B cell (primary cell): ENCODE data around the gene ST13. TPM values are rescaled to one million over a fixed set of nuclear protein-coding genes. Genes with fewer than 3 reads are reported as not detected.

Experiments
- ATAC-seq: fragments of 200-7000 bp; cut with Tn5 transposase; one replicate; pipeline ENCODE4 v1.10.0; 2021; ENCODE audit warnings: low read depth, mild to moderate bottlenecking, moderate number of reproducible peaks, moderate library complexity
- CTCF ChIA-PET: fragments of 350-600 bp; sonication (Branson Sonifier 250); formaldehyde crosslinking; loops from one replicate; lab custom pipeline; 2021; ENCODE audit warnings: antibody characterized with exemption, inconsistent platforms; lab: Charles Lee
- POLR2A ChIA-PET: fragments of 350-600 bp; sonication (Branson Sonifier 250); formaldehyde crosslinking; loops from one replicate; lab custom pipeline; 2021; ENCODE audit warnings: antibody characterized with exemption; lab: Charles Lee
- DNase-seq: peaks from one replicate; pipeline ENCODE4 v3.0.0; 2013
- H2AFZ ChIP-seq: 2 replicates; pipeline ENCODE4 v1.6.1; 2012; ENCODE audit warnings: mild to moderate bottlenecking, low read depth, low read length; ENCODE audit not compliant: insufficient read depth, poor library complexity, severe bottlenecking
- H3K27ac ChIP-seq, 2 donors: 1 replicate in 1 of 2; 2 replicates in 1 of 2; pipeline ENCODE4 v1.5.1; 2012 to 2013; ENCODE audit warnings: low read length in 2 of 2, mild to moderate bottlenecking in 2 of 2, moderate library complexity in 1 of 2
- H3K27me3 ChIP-seq, 4 experiments: fragments of 200-600 bp in 1 of 4; sonication (generic) in 1 of 4; replicated peaks in 1 of 4; 1 replicate in 2 of 4; 2 replicates in 2 of 4; pipeline versions ENCODE4 v1.6.1 to v1.7.0; 2013 to 2016; ENCODE audit warnings: low read length in 3 of 4, mild to moderate bottlenecking in 2 of 4, mixed read lengths in 1 of 4, moderate library complexity in 1 of 4; ENCODE audit not compliant: insufficient read depth in 4 of 4, control insufficient read depth in 3 of 4; ENCODE audit errors: control extremely low read depth in 1 of 4
- H3K36me3 ChIP-seq, 2 experiments: replicated peaks in 1 of 2; 1 replicate in 1 of 2; 2 replicates in 1 of 2; pipeline versions ENCODE4 v1.6.1 to v1.7.1; 2013; ENCODE audit warnings: low read length in 1 of 2; ENCODE audit not compliant: insufficient read depth in 2 of 2, control insufficient read depth in 1 of 2; ENCODE audit errors: control extremely low read depth in 1 of 2, extremely low read depth in 1 of 2
- H3K4me1 ChIP-seq, 2 donors: fragments of 200-600 bp in 1 of 2; sonication (generic) in 1 of 2; 1 replicate in 1 of 2; 2 replicates in 1 of 2; pipeline versions ENCODE4 v1.5.1 to v1.6.1; 2013 to 2017; ENCODE audit warnings: low read length in 2 of 2; ENCODE audit not compliant: control insufficient read depth in 2 of 2, insufficient read depth in 2 of 2
- H3K4me2 ChIP-seq: replicated peaks from 2 replicates; pipeline ENCODE3; 2012; ENCODE audit warnings: mild to moderate bottlenecking, low read depth, low read length; ENCODE audit not compliant: poor library complexity, severe bottlenecking
- H3K4me3 ChIP-seq, 5 experiments: fragments of 200-600 bp in 1 of 5; sonication (generic) in 1 of 5; 1 replicate in 3 of 5; 2 replicates in 2 of 5; pipeline versions ENCODE4 v1.5.1 to v1.7.0; 2011 to 2016; ENCODE audit warnings: low read length in 4 of 5, mild to moderate bottlenecking in 4 of 5, low read depth in 2 of 5, control low read depth in 1 of 5, moderate library complexity in 1 of 5; ENCODE audit not compliant: insufficient read depth in 1 of 5; ENCODE audit errors: control extremely low read depth in 1 of 5, extremely low read depth in 1 of 5
- H3K79me2 ChIP-seq: fragments of 200-600 bp; sonication (generic); one replicate; pipeline ENCODE4 v1.6.0; 2016; ENCODE audit warnings: low read length; ENCODE audit not compliant: control insufficient read depth, insufficient read depth
- H3K9ac ChIP-seq: fragments of 200-600 bp; sonication (generic); 2 replicates; pipeline ENCODE4 v1.6.1; 2017; ENCODE audit warnings: mild to moderate bottlenecking, low read length, moderate library complexity
- H3K9me3 ChIP-seq, 3 donors: one replicate each; pipeline versions ENCODE4 v1.6.1 to v1.7.1; 2013; ENCODE audit warnings: low read length in 2 of 3; ENCODE audit not compliant: control insufficient read depth in 2 of 3, insufficient read depth in 1 of 3; ENCODE audit errors: control extremely low read depth in 1 of 3
- H4K20me1 ChIP-seq: 2 replicates; pipeline ENCODE4 v1.6.0; 2012; ENCODE audit warnings: mild to moderate bottlenecking, low read length; ENCODE audit not compliant: insufficient read depth, control insufficient read depth, poor library complexity, severe bottlenecking
- H3K27ac Mint-ChIP-seq: one replicate; pipeline ENCODE4 v1.8.0; 2021; ENCODE audit warnings: mixed read lengths
- H3K27me3 Mint-ChIP-seq: one replicate; pipeline ENCODE4 v1.8.0; 2021; ENCODE audit warnings: mixed read lengths
- H3K4me1 Mint-ChIP-seq: one replicate; pipeline ENCODE4 v1.8.0; 2021; ENCODE audit warnings: mixed read lengths
- H3K4me3 Mint-ChIP-seq: one replicate; pipeline ENCODE4 v1.8.0; 2021; ENCODE audit warnings: mixed read lengths
- H3K9me3 Mint-ChIP-seq: one replicate; pipeline ENCODE4 v1.8.0; 2022; ENCODE audit warnings: mixed read lengths; ENCODE audit not compliant: insufficient read depth
- CTCF ChIP-seq: fragments of 200-600 bp; IDR thresholded peaks from one replicate; pipeline ENCODE4 v1.8.0; 2022; ENCODE audit warnings: antibody characterized with exemption, mild to moderate bottlenecking
- EZH2 ChIP-seq: IDR thresholded peaks from 2 replicates; pipeline ENCODE4 v1.6.1; 2012; ENCODE audit warnings: borderline replicate concordance, low read depth, mild to moderate bottlenecking, moderate library complexity, low read length; ENCODE audit not compliant: insufficient read depth, poor library complexity, severe bottlenecking
- WGBS: methylation state at CpG from one replicate; pipeline ENCODE4 v1.1.5; 2013; ENCODE audit warnings: missing lambda C conversion rate; ENCODE audit not compliant: insufficient coverage; 5-methylcytosine and 5-hydroxymethylcytosine counted together
- intact Hi-C: fragments of 100-400 bp; cut with micrococcal nuclease; formaldehyde crosslinking; loops from one replicate; pipeline ENCODE4 v1.10.0; 2022
- polyA plus RNA-seq: library from polyadenylated mRNA; depleted of rRNA; stranded (reverse); fragments of >200 nt; gene quantifications from 2 replicates; pipeline ENCODE4 v1.2.3, GENCODE V29; 2012
- total RNA-seq, 2 donors: library from RNA; stranded (reverse); fragments of 120-200 nt in 1 of 2; gene quantifications; 1 replicate in 1 of 2; 2 replicates in 1 of 2; pipeline versions ENCODE4 v1.2.3 to v1.2.4, GENCODE V29; 2013 to 2022

ST13 gene
- total and polyA plus RNA-seq, 2 donors (not counting 1 experiment from before 2014, with no cell fraction given) = 44.6 to 187 TPM

- Histone ChIP-seq H4K20me1 (peaks cover 16% of the 10 kb centered on the region), H3K27ac (no peak overlapping the region), H3K4me2 (no peak overlapping the region), H3K36me3 (peaks cover 0 to 13% of the 10 kb centered on the region in 2 experiments), H3K4me1 (peaks cover 16 to 23% of the 10 kb centered on the region in 2 donors), H3K27me3 (no peaks in the 10 kb centered on the region), H3K4me3 (no peak overlapping the region), H3K79me2 (peaks cover 88% of the 10 kb centered on the region), H3K9ac (no peak overlapping the region), H2AFZ (no peak overlapping the region), H3K9me3 (no peaks in the 10 kb centered on the region)
- no peak overlapping the region for H3K27ac Mint-ChIP-seq
- ChIA-PET POLR2A (no interaction called here), CTCF (no interaction called here)
- no peak for ATAC-seq
- intact Hi-C loops = no loop called here
- TF ChIP-seq CTCF (no peak), EZH2 (no peak)
- peaks cover 34% of the 10 kb centered on the region for H3K4me1 Mint-ChIP-seq
- no peak overlapping the region for H3K4me3 Mint-ChIP-seq
- DNase-seq = no peak
- no peaks in the 10 kb centered on the region for H3K9me3 Mint-ChIP-seq
- H3K27me3 Mint-ChIP-seq = no peaks in the 10 kb centered on the region
Measured at GRCh38 chr22:40813912-40814315, 42.5 kb downstream of the ST13 start.

DNA sequence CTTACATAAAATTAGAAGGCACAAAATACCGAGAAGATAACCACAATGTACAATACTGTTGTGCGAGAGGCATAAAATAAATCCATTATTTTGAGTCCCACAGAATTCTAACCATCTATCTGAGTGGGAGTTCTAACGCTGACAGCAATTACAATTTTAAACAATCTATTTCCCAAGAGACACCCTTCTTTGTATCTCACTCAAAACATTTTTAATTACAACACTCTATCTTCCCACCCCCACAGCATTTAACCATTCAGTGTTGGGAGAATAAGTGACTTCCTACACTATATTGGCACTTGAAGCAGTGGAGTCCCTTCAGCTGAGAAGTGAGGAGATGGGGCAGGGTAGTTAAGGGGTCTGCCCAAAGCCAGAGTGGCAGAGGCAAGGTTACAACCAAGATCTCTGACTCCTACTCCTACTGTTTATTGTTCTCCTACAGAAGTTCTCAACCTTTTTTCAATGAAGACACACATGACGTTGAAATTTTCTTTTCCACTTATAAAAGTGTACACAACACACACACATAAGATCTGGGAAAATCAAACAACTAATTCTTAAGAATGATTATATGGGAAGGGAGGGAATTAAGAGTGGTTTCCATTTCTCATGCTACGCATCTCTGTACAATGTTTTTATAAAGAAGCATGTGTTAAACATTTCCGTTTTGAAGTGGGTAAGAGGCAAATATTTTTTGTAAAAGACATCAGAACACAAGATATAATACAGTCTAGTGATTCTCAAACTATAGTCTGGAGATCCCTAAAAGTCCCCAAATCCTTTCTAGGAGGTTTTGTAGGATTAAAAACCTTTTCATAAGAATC is 48.2 kb downstream of the ST13 start:
- 67% methylated on average over 3 of the region's 6 CpGs for WGBS
- no peak overlapping the region for H3K4me3 Mint-ChIP-seq
- peaks cover 13% of the 10 kb centered on the region for H3K4me1 Mint-ChIP-seq
- no peaks in the 10 kb centered on the region for H3K27me3 Mint-ChIP-seq
- POLR2A ChIA-PET = no interaction called here
- no peak overlapping the region for H3K27ac ChIP-seq
- intact Hi-C loops = no loop called here
- no peak overlapping the region for H3K4me2 ChIP-seq
- H3K4me3 ChIP-seq = no peak overlapping the region
- peaks cover 45% of the 10 kb centered on the region for H3K79me2 ChIP-seq
- H3K9me3 Mint-ChIP-seq = no peaks in the 10 kb centered on the region
- no peak overlapping the region for H3K9ac ChIP-seq
- H3K27me3 ChIP-seq = no peaks in the 10 kb centered on the region
- H3K27ac Mint-ChIP-seq = no peak overlapping the region
- no peaks in the 10 kb centered on the region for H3K9me3 ChIP-seq
- peaks cover 16% of the 10 kb centered on the region for H4K20me1 ChIP-seq
- H3K4me1 ChIP-seq = peaks cover 0 to 5% of the 10 kb centered on the region in 2 donors
- TF ChIP-seq CTCF (no peak), EZH2 (no peak)
- CTCF ChIA-PET = no interaction called here
- H3K36me3 ChIP-seq = peaks cover 0 to 18% of the 10 kb centered on the region in 2 experiments
- H2AFZ ChIP-seq = no peak overlapping the region
- ATAC-seq = no peak
- DNase-seq = no peak
